CD4-positive, alpha-beta T cell treated with Interleukin-1 beta for 1 hour (primary cell): ENCODE results near the gene CFLAR.
"Not testable (repeated sequence)": the region's sequence is repeated elsewhere in the genome, so short reads cannot be mapped to it uniquely, and the experiment has no call there.

Experiments
- DNase-seq, 2 donors: peaks; one replicate each; pipeline ENCODE4 v3.0.0-alpha.2; 2020 to 2022

CFLAR gene

GRCh38 chr2:201116115-201116958 is at the start of gene CFLAR:
CFLAR (plus strand) TSS chr2:201116164; CDS start chr2:201129866, 13,702 bp downstream.
- DNase-seq, result peak; percentile 81 to 83

DNA sequence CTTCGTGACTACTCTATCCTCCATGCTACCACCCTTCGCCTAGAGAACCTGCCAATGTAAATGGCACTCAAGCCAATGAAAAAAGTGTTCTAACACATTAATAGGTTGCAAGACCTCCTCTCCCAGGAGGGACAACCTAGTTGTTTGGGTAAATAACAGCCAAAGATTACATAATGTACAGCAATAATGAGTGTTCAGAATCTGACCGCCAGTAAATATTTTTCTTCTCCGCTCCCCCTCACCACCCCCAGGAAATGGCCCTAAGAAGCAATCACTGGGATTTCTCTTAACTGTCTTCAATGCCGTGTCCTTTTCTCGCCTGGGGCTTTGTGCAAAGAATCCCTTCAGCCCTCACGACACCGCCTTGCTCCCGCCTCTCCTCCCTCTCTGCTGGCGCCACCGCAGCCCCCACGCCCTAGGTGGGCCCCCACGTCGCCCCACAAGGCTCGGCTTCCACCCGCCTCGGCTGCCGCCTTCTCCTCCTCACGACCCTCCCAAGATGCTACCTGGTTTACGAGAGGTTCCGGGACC is 45.0 kb upstream of the CFLAR start:
- no peak for DNase-seq

DNA sequence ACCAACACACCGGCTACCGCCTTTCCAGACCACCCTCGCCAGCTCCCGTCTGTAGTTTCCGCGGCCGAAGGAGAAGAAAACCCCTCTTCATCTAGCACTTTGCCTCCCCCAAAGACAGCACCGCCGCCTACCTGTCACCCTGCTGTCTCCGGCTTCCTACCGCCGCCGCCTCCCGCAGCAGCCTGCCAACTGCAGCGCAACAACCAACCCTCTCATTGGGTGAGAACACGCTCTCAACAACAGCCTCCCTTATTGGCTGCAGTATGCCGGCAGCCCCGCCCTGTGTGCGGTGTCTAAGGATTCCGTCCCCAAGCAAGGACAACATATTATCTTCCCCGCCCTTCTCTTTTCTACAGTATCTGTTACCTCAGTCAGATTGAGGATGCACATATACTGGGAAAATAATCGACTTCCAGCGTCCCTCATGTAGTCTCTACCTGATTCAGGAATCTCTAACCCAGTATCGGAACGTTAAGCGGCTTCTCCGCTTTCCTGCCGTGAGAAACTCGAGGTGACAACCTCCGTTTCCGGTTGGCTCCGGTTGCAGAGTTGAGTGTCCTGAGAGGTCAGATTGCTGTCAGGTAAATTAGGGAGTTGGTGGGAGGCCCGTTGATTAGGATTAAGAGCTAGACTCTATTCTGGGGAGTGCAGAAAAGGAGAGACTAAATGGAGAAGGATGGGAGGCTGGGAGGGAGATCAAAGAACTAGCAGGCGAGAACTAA is 44.3 kb upstream of the CFLAR start, which contains the start of the genes HYCC2 and NDUFB3:
Gene HYCC2 (minus strand): TSS at position 193 of the 722 bp plus-strand sequence. CDS start 47,662 bp downstream, outside the sequence.
Gene NDUFB3 (plus strand): TSS at position 523 of the 722 bp plus-strand sequence. CDS start 6,882 bp downstream, outside the sequence.
- peak; percentile 94 to 96 for DNase-seq

GRCh38 chr2:201072201-201072530 is 43.8 kb upstream of the CFLAR start:
- no peak for DNase-seq

GRCh38 chr2:201073071-201073470 is 42.9 kb upstream of the CFLAR start:
- DNase-seq, result no peak

DNA sequence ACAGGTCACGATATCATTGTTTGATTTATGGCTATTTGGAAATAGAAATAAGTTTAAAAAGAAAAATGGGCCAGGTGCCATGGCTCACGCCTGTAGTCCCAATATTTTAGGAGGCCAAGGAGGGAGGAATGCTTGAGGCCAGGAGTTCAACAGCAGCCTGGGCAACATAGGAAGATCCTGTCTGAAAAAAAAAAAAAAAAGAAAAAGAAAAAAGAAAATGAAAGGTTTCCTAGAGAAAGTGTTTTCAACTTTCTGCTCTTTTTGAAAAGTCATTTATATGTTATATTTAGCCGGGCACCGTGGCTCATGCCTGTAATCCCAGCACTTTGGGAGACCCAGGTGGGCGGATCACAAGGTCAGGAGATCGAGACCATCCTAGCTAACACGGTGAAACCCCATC is 41.0 kb upstream of the CFLAR start:
- DNase-seq, result no peak

- no peak for DNase-seq
Observed at GRCh38 chr2:201084863-201085262, 31.1 kb upstream of the CFLAR start.

- DNase-seq, result no peak
Observed at GRCh38 chr2:201090574-201090973, 25.4 kb upstream of the CFLAR start.

DNA sequence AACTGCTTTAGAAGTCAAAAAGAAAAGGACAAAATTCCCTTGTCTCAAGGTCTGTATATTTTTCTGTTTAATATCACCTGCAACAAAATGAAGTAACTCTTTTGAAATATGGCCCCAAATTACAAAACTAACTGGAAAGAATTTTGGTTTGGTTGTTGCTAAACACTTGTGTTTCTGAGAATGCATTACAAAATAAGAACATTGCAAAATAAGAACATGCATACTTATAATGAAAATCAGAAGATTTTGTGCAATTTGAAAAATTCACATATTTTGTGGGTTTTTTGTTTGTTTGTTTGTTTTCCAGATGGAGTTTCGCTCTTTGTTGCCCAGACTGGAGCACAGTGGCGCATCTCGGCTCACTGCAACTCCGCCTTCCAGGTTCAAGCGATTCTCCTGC is 22.4 kb upstream of the CFLAR start:
- DNase-seq, result no peak

GRCh38 chr2:201100497-201100896 is 15.5 kb upstream of the CFLAR start:
- no peak for DNase-seq

DNA sequence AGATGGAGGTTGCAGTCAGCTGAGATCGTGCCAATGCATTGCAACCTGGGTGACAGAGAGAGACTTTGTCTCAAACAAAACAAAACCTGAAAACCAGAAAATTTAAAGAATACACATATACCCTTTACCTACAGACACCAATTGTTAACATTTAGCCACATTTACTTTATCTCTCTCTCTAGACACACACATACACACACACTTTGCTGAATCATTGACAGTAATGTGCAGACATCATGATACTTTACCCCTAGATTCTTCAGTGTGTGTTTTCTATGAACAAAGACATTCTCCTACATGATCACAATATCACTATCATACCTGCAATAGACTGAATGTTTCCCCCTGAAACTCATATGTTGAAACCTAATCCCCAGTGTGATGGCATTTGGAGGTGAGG is 10.2 kb upstream of the CFLAR start:
- DNase-seq, result no peak

GRCh38 chr2:201107624-201108023 is 8.3 kb upstream of the CFLAR start:
- no peak for DNase-seq

DNA sequence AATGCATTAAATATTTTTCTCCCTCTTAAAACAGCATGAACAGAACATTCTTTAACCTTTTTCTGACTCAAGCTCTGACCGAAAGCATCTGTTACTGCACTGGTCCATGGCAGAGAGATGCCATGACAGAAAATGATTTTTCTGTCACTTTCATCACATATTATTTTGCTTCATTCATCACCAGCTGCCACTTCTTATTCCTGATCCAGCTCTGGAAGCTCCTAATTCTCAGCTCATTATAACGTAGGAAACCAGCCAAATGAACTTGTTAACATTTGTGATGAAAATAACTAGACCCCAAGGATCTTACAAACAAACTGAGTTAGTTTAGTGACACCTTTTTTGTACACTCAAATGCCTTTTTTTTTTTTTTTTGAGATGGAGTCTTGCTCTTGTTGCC is 7.6 kb upstream of the CFLAR start:
- no peak for DNase-seq

DNA sequence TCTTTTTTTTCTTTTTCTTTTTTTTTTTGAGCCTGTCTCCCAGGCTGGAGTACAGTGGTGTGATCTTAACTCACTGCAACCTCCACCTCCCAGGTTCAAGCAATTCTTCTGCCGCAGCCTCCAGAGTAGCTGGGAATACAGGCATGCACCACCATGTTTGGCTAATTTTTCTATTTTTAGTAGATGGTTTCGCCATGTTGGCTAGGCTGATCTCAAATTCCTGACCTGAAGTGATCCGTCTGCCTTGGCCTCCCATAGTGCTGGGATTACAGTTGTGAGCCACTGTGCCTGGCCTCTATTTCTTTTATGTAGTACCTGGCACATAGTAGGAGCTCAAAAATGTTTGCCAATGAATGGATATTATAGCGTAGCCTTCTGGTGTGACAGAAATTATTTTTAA is 6.8 kb upstream of the CFLAR start:
- no peak for DNase-seq

DNA sequence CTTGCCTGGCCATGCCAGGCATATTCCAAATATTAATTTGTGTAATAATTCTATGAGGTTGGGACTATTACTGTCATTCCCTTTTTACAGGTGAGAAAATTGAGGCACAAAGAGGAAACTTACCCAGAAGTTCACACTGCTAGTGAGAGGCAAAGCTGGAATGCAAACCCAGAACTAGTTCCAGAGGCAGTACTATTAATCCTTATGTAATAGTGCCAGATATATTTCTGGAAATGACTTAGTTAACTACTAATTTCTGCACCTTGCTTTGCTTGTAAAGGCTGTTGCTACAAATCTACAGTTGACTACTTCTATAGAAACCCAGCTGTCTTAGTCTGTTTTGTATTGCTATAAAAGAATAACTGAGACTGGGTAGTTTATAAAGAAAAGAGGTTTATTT is 5.3 kb upstream of the CFLAR start:
- no peak for DNase-seq

GRCh38 chr2:201111096-201111495 is 4.9 kb upstream of the CFLAR start:
- DNase-seq, result no peak

DNA sequence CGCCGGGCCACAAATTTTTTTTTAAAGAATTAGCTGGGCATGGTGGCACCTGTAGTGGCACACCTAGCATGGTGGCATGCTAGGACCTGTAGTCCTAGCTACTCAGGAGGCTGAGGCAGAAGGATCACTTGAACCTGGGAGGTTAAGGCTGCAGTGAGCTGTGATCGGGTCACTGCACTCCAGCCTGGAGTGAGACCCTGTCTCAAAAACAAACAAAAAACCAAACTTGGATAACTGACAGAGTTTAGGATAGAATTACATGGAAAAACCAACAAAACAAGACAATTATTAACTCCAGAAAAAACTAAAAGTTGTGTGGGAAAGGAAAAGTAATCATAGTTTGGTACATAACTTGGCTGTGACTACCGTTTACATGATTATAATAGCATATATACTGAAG is 1.6 kb upstream of the CFLAR start:
- DNase-seq, result no peak

DNA sequence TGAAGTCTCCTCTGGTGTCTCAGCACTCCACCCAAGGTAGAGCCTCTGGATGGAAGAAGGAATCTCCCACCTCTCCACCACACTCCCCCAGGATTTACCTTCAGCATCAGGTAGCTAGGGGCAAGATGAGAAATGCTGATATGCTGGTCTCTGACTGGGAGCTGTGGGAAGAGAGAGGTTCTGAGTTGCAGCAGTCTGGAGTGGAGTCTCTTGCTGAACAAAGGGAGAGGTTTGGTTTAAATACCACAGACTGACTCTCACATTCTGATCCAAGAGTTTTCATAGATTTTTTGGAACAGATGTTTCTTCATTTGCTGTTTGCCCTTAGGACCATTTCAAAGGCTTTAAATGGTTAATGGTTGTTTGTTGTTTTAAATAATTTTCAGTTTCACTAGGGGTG is 1.1 kb upstream of the CFLAR start:
- no peak for DNase-seq

DNA sequence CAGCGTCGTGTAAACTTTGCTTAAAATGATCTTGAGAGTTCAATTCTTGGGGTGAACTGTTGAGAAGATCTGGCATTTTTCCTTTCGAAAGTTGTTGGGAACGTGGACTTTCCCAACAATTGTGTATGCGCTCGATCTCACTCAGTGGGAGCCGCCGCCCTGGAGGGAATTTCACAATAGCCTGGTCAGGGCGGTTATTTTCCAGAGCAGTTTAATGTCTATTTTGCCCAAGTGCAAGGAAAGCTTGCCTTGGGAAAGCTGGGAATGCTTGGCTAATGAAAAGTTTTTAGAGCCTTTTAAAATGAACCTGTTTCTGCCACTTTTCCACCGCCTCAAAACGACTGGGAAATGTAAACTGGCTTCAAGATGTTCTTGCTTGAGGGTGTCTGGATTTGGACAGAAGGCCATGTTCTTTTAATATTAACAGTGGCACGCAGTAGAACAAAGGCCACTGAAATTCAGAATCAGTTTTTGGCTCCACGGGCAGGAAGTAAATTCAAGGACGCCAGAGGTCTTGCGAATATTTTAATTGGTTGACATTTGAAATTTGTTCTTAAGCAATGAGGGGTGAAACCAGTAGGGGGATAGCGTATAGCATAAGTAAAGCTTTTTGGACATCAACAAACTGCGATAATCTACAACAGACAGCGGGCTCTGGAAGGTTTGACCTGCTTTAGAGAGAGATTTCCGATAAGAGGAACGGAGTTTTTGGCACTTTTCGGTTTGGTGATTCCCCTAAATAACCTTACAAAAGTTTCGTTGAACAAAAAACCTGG is 1.2 kb downstream of the CFLAR start:
- DNase-seq, result peak; percentile 48 to 76

- not testable (repeated sequence) for DNase-seq
Observed at GRCh38 chr2:201117735-201118094, 1.8 kb downstream of the CFLAR start.

DNA sequence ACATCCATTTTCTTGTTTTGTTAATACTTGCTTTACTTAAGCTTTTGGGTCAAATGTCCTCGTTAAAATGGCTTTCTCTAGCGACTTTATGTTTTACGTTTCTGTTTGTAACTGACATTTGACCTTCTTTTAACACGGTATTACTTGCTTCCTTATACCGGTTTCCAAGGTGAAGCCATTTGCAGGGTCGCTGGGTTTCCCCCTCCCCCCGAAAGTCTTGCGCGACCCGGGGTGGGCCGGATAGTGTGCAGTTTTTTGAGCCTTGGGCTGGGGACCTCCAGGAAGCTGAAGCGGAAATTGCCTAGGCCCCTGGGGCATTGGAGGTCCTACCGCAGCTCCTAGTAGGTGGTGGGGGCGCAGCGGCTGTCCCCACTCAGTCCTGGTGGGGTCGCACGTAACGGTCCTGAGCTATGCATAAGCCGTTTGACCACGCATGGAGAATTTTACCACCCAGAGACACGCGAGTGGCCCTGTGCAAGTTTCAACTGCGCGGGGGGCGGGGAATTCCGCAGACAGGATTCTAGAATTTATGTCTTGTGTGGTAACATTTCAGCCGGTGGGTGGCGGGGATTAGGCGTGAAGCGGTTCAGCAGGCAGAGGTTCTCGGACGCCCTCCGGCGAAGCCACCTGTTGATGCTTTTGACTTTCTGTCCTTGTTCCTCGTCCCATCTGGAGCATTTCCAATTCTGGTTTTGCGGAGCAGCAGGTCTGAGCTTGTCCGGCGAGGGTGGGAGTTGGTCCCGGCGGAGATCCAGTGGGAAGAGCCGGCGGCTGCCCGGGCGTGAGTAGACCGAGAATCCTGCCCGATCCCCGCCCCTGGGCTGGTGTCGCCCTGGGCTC is 2.4 kb downstream of the CFLAR start:
- peak; percentile 88 to 89 for DNase-seq
